Stimulated activated CD4-positive, alpha-beta T cell treated with anti-CD3 and anti-CD28 coated beads, Interleukin-4, amount 100 ng/mL, for 48 hours (primary cell): ENCODE measurements around the gene FAM174B.

Experiments
- DNase-seq, 2 donors: peaks; one replicate each; pipeline ENCODE4 v3.0.0-alpha.2; 2020; ENCODE audit warnings: low read depth in 2 of 2

The FAM174B gene

DNA sequence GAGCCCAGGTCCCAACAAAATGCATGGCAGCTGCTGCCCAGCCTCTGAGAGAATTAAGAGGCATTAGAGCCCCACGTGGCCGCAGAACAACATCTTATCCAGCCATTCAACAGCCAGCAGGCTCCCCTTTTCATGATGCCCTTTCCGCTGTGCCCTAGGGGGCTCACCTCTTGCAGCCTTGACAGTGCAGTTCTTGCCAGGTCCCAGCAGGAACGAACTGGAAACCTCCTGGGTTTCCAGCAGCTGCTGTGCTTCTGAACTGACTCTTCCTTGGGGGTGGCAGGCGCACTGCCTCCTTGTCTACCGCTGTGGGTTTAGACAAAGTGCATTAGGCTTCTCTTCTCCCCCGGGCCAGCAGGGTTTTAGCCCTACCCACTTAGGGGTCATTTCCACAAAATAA is 85.2 kb downstream of the FAM174B start:
- no peak for DNase-seq

DNA sequence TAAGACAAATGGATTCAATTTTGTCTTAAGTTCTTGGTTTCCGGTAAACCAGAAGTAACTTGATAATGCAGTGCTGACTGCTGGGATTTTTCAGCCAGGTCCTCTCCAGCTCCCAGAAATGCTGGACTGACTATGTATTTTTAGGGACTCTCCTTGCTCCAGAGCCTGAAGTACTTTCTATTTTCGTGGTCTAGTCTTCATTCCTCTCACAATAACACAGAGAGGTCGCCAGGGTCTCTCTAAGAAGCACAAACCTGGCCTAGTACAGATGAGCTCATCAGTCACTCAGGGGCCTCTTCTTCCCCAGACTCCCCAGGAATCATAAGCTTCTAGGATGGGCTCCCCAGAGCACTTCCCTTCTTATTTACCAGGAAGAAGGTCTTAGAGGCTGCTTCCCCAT is 85.8 kb downstream of the FAM174B start:
- DNase-seq: no peak
